OCI-LY1 (cell line): ENCODE results near the gene KIR2DL3.
"Not testable (repeated sequence)": the region's sequence is repeated elsewhere in the genome, so short reads cannot be mapped to it uniquely, and the experiment has no call there.

ENCODE experiments used
- EZH2 ChIP-seq: fragments of 200-600 bp; sonication (generic), shearing (Covaris generic); IDR thresholded peaks from 2 replicates; pipeline ENCODE4 v1.8.0; 2017; ENCODE audit warnings: borderline replicate concordance, mixed run types, mild to moderate bottlenecking, antibody characterized with exemption, low read length, moderate library complexity, mixed read lengths
- TF ChIP-seq, protein P1 (sequence below): fragments of 200-600 bp; sonication (generic), shearing (Covaris generic); IDR thresholded peaks from 2 replicates; pipeline ENCODE4 v1.5.1; 2017; ENCODE audit warnings: mild to moderate bottlenecking, antibody characterized with exemption, low read length, moderate library complexity, mixed read lengths

DNA sequence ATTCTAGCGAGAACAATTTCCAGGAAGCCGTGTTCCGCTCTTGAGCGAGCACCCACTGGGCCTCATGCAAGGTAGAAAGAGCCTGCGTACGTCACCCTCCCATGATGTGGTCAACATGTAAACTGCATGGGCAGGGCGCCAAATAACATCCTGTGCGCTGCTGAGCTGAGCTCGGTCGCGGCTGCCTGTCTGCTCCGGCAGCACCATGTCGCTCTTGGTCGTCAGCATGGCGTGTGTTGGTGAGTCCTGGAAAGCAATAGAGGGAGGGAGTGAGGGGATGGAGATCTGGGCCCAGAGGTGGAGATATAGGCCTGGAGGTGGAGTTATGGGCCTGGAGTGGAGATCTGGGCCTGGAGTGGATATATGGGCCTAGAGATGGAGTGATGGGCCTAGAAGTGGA is 31.3 kb downstream of the KIR2DL3 start, which contains the start of gene KIR2DL1:
- TF ChIP-seq, protein P1, sequence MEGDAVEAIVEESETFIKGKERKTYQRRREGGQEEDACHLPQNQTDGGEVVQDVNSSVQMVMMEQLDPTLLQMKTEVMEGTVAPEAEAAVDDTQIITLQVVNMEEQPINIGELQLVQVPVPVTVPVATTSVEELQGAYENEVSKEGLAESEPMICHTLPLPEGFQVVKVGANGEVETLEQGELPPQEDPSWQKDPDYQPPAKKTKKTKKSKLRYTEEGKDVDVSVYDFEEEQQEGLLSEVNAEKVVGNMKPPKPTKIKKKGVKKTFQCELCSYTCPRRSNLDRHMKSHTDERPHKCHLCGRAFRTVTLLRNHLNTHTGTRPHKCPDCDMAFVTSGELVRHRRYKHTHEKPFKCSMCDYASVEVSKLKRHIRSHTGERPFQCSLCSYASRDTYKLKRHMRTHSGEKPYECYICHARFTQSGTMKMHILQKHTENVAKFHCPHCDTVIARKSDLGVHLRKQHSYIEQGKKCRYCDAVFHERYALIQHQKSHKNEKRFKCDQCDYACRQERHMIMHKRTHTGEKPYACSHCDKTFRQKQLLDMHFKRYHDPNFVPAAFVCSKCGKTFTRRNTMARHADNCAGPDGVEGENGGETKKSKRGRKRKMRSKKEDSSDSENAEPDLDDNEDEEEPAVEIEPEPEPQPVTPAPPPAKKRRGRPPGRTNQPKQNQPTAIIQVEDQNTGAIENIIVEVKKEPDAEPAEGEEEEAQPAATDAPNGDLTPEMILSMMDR: not testable (repeated sequence)
- TF ChIP-seq EZH2: not testable (repeated sequence)
